HepG2 (cell line): ENCODE results near the gene MYL1.

ENCODE experiments used
- CTCF ChIP-seq: sonication (generic); formaldehyde crosslinking; IDR thresholded peaks from 2 replicates; pipeline ENCODE4 v1.5.0; 2020; ENCODE audit warnings: mild to moderate bottlenecking, missing genetic modification reagents, moderate library complexity
- EP300 ChIP-seq, 3 experiments: sonication (generic) in 1 of 3; formaldehyde crosslinking in 1 of 3; IDR thresholded peaks; 2 replicates each; pipeline versions ENCODE4 v1.5.1 to v1.6.1; 2011 to 2020; ENCODE audit warnings: low read depth in 2 of 3, low read length in 2 of 3, borderline replicate concordance in 1 of 3, improper control_type of control experiment in 1 of 3, mild to moderate bottlenecking in 1 of 3, missing genetic modification reagents in 1 of 3, moderate library complexity in 1 of 3
- FOXP4 ChIP-seq: sonication (generic); formaldehyde crosslinking; IDR thresholded peaks from 2 replicates; pipeline ENCODE4 v1.4.0; 2020; ENCODE audit warnings: missing genetic modification reagents
- HMG20A ChIP-seq: IDR thresholded peaks from 2 replicates; pipeline ENCODE4 v1.6.1; 2016; ENCODE audit warnings: borderline replicate concordance
- KDM5B ChIP-seq: sonication (generic); formaldehyde crosslinking; IDR thresholded peaks from 2 replicates; pipeline ENCODE4 v1.4.0; 2020; ENCODE audit warnings: missing genetic modification reagents, mild to moderate bottlenecking, borderline replicate concordance
- MYNN ChIP-seq: sonication (generic); formaldehyde crosslinking; IDR thresholded peaks from 2 replicates; pipeline ENCODE4 v1.4.0; 2020; ENCODE audit warnings: mild to moderate bottlenecking, low read depth, missing genetic modification reagents
- POLR2A ChIP-seq, 2 experiments: IDR thresholded peaks; 2 replicates each; pipeline ENCODE4 v1.6.1; 2011; ENCODE audit warnings: low read depth in 2 of 2, low read length in 2 of 2, mild to moderate bottlenecking in 1 of 2, moderate library complexity in 1 of 2; ENCODE audit not compliant: insufficient read depth in 1 of 2
- TBP ChIP-seq: sonication (generic); formaldehyde crosslinking; IDR thresholded peaks from 2 replicates; pipeline ENCODE4 v1.5.0; 2020; ENCODE audit warnings: missing genetic modification reagents
- ZBTB1 ChIP-seq: sonication (generic); formaldehyde crosslinking; IDR thresholded peaks from 2 replicates; pipeline ENCODE4 v1.4.0; 2020; ENCODE audit warnings: missing genetic modification reagents, borderline replicate concordance
- ZEB1 ChIP-seq: IDR thresholded peaks from 2 replicates; pipeline ENCODE4 v1.6.1; 2012; ENCODE audit warnings: mild to moderate bottlenecking, low read depth, inconsistent platforms; ENCODE audit not compliant: insufficient replicate concordance
- ZNF224 ChIP-seq: sonication (generic); formaldehyde crosslinking; IDR thresholded peaks from 2 replicates; pipeline ENCODE4 v1.5.0; 2020; ENCODE audit warnings: mild to moderate bottlenecking, missing genetic modification reagents
- ZNF598 ChIP-seq: sonication (generic); formaldehyde crosslinking; IDR thresholded peaks from 2 replicates; pipeline ENCODE4 v1.5.1; 2020; ENCODE audit warnings: mild to moderate bottlenecking, missing genetic modification reagents, borderline replicate concordance
- TF ChIP-seq, protein P1 (sequence below): sonication (generic); formaldehyde crosslinking; IDR thresholded peaks from 2 replicates; pipeline ENCODE4 v1.5.1; 2020; ENCODE audit warnings: missing genetic modification reagents, mild to moderate bottlenecking, borderline replicate concordance
- TF ChIP-seq, protein P2 (sequence below): sonication (generic); formaldehyde crosslinking; IDR thresholded peaks from 2 replicates; pipeline ENCODE4 v1.4.0; 2020; ENCODE audit warnings: missing genetic modification reagents

GRCh38 chr2:210318891-210319290, 3.9 kb upstream of the MYL1 start:
- TF ChIP-seq POLR2A (IDR thresholded peaks at IDR 0.05; ENCODE audit: insufficient read depth in 1 of 2, low read depth in 2 of 2, low read length in 2 of 2) (no peak), ZEB1 (no peak), KDM5B (CRISPR knock-in tag) (no peak), TBP (CRISPR knock-in tag) (no peak), ZNF598 (CRISPR knock-in tag) (no peak), ZNF224 (no peak), CTCF (CRISPR knock-in tag) (no peak), ZBTB1 (CRISPR knock-in tag) (no peak), MYNN (CRISPR knock-in tag) (no peak), EP300 (IDR thresholded peaks at IDR 0.05; ENCODE audit: low read depth in 2 of 2, low read length in 2 of 2) (no peak), EP300 (CRISPR knock-in tag; IDR thresholded peaks at IDR 0.05; ENCODE audit: borderline replicate concordance) (no peak), FOXP4 (CRISPR knock-in tag) (no peak), HMG20A (CRISPR knock-in tag) (no peak)
- TF ChIP-seq, protein P1, sequence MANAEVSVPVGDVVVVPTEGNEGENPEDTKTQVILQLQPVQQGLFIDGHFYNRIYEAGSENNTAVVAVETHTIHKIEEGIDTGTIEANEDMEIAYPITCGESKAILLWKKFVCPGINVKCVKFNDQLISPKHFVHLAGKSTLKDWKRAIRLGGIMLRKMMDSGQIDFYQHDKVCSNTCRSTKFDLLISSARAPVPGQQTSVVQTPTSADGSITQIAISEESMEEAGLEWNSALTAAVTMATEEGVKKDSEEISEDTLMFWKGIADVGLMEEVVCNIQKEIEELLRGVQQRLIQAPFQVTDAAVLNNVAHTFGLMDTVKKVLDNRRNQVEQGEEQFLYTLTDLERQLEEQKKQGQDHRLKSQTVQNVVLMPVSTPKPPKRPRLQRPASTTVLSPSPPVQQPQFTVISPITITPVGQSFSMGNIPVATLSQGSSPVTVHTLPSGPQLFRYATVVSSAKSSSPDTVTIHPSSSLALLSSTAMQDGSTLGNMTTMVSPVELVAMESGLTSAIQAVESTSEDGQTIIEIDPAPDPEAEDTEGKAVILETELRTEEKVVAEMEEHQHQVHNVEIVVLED (CRISPR knock-in tag): no peak
- TF ChIP-seq, protein P2, sequence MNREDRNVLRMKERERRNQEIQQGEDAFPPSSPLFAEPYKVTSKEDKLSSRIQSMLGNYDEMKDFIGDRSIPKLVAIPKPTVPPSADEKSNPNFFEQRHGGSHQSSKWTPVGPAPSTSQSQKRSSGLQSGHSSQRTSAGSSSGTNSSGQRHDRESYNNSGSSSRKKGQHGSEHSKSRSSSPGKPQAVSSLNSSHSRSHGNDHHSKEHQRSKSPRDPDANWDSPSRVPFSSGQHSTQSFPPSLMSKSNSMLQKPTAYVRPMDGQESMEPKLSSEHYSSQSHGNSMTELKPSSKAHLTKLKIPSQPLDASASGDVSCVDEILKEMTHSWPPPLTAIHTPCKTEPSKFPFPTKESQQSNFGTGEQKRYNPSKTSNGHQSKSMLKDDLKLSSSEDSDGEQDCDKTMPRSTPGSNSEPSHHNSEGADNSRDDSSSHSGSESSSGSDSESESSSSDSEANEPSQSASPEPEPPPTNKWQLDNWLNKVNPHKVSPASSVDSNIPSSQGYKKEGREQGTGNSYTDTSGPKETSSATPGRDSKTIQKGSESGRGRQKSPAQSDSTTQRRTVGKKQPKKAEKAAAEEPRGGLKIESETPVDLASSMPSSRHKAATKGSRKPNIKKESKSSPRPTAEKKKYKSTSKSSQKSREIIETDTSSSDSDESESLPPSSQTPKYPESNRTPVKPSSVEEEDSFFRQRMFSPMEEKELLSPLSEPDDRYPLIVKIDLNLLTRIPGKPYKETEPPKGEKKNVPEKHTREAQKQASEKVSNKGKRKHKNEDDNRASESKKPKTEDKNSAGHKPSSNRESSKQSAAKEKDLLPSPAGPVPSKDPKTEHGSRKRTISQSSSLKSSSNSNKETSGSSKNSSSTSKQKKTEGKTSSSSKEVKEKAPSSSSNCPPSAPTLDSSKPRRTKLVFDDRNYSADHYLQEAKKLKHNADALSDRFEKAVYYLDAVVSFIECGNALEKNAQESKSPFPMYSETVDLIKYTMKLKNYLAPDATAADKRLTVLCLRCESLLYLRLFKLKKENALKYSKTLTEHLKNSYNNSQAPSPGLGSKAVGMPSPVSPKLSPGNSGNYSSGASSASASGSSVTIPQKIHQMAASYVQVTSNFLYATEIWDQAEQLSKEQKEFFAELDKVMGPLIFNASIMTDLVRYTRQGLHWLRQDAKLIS: no peak
